ENCODE data around the gene KAT2B. TPM values are rescaled to one million over a fixed set of nuclear protein-coding genes. Genes with fewer than 3 reads are reported as not detected.

Gene KAT2B
- total RNA-seq, 1 experiment from 2014 or later: 1.5 TPM

DNA sequence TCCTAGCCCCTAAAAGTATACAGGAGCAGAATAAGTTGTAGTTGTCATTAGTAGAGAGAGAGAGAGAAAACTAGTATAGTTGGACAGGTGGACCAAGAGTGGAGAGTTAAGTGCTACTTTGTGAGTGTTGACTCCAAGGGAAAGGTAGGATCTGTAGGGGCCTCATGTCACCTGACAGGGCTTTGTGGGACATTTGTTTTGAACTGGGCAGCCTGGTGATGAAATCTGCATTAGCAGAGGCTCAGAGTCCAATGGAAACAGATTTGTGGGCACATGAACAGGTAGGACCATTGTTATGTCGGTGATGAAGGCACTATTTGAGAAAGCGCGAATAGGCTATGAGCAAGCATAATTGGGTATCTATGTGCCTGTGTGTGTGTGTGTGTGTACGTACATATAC lies 102.3 kb downstream of the KAT2B start:
- DNase-seq (ENCODE audit: low spot score): no peak

DNA sequence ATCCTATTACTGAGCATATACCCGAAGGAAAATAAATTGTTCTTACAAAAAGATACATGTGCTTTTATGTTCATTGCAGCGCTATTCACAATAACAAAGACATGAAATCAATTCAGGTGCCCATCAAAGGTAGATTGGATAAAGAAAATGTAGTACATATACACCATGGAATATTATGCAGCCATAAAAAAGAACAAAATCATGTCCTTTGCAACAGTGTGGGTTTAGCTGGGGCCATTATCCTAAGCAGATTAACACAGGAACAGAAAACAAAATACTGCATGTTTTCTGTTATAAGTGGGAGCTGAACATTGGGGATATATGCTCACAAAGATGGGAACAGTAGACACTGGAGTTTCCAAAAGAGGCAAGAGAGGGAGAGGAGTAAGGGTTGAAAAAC lies 103.3 kb downstream of the KAT2B start:
- no peak for DNase-seq (ENCODE audit: low spot score)

DNA sequence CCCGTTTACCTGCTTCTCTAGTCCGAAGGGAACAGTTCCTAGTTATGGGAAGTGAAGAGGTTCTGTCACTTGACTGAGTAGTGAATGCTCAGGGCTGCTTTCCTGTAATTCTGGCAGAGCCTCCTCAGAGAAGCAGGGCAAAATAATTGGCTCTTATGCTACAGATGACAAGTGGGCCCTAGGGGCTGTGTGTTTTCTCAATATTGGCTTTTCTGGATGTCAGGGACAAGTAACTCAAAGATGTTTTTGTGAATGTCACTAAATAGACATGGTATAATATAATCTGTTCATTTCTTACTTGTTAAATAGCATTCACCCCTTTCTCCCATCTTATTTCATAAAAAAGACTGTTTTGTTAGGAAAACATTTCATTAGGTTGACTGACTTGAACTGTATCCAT lies 105.6 kb downstream of the KAT2B start:
- DNase-seq (ENCODE audit: low spot score): no peak

DNA sequence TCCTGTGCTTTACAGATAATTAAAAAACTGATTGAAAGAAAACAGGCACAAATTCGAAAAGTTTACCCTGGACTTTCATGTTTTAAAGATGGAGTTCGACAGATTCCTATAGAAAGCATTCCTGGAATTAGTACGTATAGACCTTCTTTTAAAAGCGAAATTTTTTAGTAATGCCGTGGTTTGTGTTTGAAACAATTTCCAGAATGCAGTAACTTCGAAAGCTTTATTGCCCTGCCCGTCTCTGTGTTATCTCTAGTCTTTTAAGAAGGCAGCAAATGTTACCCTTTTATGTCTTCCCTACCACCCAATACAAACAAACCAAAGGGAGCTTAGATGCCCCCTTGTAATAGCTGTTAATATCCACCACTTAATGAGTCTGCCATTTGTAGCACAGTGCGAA lies 106.1 kb downstream of the KAT2B start:
- DNase-seq (ENCODE audit: low spot score): no peak

DNA sequence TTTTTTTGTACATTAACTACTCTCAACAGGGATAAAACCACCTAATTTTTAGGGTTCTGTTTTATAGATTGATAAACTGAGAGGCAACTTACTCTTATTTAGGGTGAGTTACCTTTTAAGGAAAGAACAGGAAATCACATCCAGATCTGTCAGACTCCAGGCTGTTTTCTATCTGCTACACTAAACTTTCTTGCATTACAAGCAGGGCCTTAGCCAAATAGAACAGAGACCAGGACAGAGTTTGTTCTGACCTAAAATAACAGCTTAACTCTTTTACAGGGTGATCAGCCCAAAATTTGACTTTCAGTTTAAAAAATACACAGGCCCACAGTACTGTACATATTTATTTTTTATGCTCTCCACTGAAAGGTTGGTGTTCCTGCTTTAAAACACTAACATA lies 107.1 kb downstream of the KAT2B start:
- DNase-seq (ENCODE audit: low spot score): no peak

DNA sequence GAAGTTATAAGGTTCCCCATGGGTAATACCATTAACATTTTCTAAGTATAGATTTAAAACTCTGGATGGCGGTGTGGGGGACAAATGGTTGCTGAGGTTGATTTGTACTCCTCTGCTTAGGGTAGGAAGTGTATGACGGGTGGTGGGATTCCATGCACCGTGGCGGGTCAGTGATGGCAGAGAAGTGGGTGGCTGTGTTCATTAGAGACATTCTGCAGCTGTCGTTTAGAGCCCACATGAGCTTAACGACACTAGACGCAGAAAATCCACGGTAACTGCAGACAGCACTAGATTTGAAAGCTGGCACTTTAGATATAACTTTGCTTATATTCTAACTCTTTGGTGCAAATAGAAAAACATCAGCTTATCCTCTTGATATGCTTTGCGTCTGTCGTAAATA lies 108.2 kb downstream of the KAT2B start:
- no peak for DNase-seq (ENCODE audit: low spot score)

DNA sequence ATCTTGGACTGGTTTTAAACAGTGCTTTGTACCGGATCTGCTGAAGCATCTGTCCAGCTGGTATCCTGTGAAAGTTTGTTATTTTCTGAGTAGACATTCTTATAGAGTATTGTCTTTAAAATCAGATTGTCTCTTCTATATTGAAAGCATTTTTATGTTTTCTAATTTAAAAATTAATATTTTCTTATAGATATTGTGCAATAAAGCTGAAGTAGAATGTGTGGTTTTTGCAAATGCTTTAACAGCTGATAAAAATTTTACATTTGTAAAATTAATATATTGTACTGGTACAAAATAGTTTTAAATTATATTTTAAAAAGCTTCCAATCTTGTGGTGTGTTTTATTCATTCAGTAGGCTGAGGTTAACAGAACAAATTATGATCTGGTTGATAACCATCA lies 113.8 kb downstream of the KAT2B start:
- no peak for DNase-seq (ENCODE audit: low spot score)

DNA sequence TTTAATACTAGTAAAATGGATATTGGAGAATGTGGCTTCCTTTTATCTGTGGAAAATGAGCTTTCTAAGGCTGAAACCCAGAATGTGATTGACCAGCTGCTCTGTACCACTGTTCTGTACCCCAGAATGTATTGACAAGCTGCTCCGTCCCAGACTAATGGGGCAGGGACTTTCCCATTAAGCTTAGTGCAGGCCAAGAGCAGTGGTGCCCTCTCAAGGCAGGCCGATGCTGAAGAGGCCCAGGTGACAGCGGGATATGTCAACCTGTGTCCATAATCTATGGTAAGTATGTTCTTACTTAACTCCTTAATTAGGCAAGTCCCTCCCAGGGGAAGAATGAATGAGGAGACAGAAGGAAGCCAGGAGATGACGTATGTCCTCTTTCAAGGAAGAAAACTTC lies 114.7 kb downstream of the KAT2B start:
- no peak for DNase-seq (ENCODE audit: low spot score)

DNA sequence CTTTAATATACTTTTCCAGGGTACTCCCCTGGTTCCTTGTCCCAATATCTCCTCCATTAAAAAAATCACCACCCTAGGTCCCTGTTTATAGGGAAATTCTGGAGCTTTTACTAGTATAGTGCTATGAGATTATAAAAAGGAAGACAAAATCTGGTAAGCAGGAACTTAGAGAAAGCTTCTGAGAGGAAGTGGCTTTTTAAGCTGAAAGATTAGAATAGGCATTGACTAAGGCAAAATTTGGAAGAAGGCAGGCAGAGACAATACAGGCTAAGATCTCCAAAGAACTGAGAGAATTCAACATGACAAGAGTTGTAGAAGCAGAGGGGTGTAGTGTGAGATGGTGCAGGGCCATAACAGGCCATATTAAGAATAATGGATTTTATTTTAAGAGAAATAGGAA lies 120.0 kb downstream of the KAT2B start:
- DNase-seq (ENCODE audit: low spot score): no peak

DNA sequence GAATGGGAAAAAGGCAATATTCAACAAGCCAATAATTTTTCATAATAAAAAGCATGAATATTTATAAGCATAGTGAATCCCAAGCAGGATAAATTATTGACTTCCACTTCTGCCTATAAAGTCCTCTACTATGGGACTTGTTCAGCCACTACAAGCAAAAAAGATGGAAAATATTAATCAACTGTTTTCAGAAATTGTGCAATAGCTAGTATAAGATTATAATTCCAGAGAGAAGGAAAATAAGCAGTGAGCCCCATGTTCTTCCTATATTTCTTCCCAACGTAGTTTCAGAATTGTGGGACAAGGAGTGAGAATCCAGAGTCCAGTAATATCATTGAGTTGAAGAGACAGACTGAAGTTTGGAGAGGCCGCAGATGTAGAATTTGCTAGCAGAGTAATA lies 121.5 kb downstream of the KAT2B start:
- no peak for DNase-seq (ENCODE audit: low spot score)

DNA sequence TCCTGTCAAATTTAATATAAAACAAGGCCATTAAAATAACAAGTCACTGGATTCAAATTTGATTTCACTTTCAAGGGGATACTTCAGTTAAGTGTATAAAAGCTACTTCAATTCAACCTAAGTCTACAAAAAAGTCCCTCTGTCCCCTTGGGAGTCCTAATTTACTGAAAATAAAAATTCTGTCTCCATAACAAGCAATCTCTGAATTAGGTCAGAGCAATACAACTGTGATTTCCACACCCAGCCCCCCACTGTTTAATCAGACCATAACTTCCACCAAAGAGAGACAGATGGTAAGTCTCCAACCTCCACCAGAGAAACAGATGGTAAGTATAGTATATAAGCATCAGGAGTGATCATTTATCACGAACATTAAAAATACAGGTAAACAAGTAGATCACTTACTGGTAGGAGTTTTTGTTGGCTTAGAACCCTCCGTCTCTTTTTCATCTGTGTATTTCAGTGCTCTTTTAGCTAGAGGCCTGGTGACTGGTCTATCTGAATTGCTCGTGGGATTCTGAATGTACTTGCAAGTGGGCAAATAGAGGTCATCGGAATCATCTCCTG lies 133.7 kb downstream of the KAT2B start:
- no peak for DNase-seq (ENCODE audit: low spot score)

DNA sequence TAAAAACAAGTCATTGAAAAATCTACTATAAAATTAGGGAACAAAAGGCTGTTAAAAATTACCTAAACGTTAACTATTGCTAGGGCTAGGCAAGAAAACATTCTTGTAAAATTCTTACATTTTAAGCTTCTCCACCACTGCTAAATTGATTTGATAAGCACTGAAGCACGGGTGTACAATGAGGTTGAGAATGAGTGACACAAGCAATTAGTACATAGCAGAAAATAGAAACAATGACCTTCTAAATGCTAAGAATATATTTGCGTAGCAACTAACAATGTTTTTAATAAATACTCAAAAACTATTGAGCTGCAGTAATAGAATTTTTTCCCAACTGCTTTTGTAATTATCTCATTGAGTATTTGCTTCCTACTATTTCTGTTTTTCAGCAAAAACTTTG lies 141.0 kb downstream of the KAT2B start:
- no peak for DNase-seq (ENCODE audit: low spot score)

DNA sequence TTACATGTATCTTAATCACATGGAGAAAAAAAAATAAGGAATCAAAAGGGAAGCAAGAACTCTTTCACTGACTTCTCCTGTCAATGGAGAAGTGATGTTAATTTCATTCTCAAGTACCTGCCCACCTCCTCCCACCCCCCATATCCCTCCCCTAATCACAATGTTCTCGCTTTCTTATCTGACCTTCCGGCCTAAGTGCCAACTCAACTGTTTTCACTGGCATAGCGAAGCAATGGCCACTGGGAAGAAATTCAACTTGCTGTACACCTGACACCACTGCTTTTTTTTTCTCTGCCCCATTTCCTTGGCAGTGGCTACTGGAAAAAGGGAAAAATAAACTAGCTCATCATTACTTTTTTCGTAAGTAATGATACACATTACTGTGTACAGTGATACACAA lies 142.0 kb downstream of the KAT2B start:
- DNase-seq (ENCODE audit: low spot score): no peak

DNA sequence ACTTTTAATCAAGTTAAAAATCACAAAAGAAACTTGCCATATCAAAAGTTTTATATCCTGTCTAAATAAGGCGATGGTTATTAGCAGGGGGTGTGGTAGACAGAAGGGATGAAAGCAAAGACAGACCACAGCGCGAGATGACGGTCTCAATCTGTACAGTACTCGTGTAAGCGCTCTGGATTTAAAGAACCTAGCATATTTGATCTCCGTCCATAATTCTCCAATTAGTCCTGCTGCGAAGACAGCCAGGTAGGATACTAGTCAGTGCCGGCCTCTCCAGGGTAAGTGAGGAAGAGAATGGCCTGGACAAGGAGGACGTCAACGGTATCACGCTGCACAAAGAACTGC lies 145.1 kb downstream of the KAT2B start:
- peak; percentile 36 for DNase-seq (ENCODE audit: low spot score)

DNA sequence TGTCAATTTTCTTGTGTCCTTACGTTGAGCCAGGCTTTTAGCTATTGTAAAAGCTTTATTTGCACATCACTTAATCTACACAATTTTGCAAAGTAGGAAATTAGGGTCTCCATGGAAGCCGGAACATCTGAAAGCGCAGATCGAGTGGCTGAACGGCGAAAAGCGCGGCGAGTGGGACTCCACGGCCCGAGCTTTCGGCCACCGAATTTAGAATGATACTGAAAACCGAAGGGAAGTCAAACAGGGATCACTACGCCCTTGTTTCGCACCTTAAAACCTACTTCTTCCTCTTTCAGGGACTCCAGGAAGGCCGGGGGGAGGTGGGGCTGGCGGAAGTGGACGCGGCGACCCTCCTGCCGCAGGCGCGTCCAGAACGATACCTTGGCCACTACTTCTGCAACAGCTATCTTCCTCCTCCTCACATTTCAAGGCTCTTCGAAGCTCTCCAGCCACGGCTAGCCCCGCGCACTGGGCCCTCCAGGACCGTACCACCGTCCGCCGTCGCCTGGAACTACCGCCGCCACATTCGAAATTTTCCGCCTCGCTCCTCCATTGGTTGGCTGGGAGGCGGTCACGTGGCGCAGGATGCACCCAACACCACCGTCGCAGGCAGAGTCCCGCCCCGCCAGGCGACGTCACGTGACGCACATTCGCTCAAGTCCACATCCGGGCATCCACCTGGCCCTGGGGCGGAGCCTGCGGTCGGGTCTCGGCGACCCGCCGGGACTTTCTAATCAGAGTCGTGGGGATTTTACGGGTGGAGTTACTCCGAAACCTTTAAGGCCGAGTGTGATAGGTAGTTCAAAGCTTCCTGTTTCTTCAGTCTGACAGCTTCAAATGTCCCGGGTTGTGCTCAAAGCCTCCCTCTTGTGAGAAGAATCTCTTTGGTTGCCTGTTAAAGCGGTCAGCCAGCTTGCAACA lies 145.7 kb downstream of the KAT2B start, which contains the start of gene SGO1:
TSS of gene SGO1 (minus strand) at position 528 of the 921 bp plus-strand sequence. CDS start 2,179 bp downstream, outside the sequence.
- DNase-seq (ENCODE audit: low spot score): peak; percentile 94

DNA sequence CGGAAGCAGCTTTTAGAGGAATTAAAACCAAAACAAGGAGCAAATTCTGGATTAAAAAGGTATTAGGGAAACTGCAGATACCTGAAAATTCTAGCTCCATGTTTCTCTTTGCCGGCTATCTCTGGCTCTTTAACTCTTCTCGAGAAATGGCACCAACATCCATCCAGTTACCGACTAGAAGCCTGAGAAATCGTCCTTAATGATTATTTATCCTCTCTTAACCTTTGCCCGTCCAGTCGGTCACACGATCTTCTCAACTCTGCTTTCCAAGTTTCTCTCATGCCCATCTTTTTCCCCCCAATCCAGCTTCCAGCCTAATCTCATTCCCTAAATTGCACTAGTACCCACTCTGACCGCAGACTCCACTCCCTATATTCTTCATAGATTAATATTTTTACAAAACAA lies 146.4 kb downstream of the KAT2B start:
- DNase-seq (ENCODE audit: low spot score): no peak

DNA sequence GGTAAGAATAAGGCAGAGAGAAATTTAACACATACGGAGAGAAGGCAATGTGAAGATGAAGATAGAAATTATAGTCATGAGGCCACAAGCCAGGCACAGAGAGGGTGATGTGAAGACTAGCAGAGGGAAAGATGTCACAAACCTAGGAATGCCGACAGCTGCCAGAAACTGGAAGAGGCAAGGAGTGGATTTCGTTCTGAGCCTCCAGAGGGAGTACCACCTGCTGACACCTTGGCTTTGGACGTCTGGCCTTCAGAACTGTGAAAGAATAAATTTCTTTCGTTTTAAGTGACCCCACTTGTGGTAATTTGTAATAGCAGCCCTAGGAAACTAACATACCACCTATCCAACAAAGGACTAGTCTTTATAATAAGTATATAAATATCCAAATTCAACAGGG lies 150.7 kb downstream of the KAT2B start:
- no peak for DNase-seq (ENCODE audit: low spot score)

DNA sequence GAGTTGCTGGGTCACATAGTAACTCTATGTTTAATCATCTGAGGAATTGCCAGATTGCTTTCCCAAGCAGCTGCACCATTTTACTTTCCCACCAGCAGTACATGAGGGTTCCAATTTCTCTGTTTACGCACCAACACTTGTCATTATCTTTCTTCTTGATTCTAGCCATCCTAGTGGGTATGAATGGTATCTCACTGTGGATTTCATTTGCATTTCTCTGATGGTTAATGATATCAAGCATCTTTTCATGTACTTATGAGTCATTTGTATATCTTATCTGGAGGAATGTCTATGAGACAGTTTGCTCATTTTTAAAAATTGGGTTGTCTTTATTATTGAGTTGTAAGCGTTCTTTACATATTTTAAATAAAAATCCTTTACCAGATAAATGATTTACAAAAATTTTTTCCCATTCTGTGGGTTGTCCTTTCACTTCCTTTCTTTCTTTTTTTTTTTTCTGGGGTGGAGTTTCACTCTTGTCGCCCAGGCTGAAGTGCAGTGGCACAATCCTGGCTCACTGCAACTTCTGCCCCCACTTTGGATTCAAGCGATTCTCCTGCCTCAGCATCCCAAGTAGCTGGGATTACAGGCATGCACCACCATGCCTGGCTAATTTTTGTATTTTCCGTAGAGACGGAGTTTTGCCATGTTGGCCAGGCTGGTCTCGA lies 154.7 kb downstream of the KAT2B start:
- DNase-seq (ENCODE audit: low spot score): no peak

DNA sequence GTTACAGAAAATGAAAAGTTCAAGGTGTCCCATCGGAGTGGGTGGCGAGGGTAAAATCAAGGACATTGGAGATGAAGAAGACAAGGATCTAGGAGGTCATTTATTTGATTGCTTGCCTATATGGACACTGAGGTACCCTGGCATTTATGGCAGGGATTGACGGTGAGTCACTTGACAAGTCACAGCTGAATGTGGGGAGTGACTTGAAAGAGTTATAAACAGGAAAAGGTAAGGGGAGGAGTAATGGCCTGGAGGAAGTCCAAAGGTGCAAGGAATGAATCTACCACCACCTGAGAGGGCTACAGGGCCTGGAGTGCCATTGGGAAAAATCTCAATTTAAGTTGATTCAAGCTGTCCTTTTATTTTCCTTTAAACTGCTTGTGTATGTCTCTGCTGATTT lies 157.5 kb downstream of the KAT2B start:
- DNase-seq (ENCODE audit: low spot score): peak; percentile 52

DNA sequence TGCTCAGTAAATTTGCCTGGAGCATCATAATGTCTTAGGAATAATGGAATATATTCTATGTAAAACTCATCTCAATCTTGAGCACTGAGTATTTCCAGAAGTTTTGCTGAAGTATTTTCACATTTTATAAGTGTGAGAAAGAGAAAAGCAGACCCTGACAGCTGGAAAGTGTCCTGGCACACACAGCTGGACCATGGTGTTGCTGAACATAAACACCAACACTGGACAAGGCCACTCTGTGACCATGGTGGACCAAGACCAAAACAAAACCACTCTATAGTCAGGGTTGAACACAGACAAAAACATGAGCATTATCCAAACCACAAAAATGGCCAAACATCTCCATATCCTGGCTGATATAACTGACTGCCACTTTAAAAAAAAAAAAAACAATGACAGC lies 160.9 kb downstream of the KAT2B start:
- DNase-seq (ENCODE audit: low spot score): no peak

Measured in HT-29 (cell line).